NCI-H187 (cell line): ENCODE data around the gene FRMD4A.

Experiments
- DNase-seq, 2 experiments: peaks; one replicate each; lab custom pipeline; 2025; lab: John Stamatoyannopoulos, UW

The FRMD4A gene

GRCh38 chr10:13816195-13816925, 514.4 kb downstream of the FRMD4A start:
- DNase-seq, result no peak

GRCh38 chr10:13815756-13816155, 515.0 kb downstream of the FRMD4A start:
- no peak for DNase-seq

DNA sequence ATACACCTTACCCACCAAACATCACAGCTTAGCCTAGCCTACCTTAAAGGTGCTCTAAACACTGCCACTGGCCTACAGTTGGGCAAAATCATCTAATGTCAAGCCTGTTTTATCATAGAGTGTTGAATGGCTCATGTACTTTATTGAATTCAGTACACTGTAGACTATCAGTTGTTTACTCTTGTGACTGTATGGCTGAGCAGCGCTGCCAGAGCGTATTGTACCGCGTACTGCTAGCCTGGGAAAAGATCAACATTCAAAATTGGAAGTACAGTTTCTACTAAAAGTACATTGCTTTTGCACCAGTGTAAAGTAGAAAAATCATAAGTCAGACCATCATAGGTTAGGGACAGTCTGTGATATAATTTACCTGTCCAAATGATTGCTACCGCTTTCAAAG, 517.2 kb downstream of the FRMD4A start:
- no peak for DNase-seq

- no peak for DNase-seq
These were observed 517.9 kb downstream of the FRMD4A start for GRCh38 chr10:13812804-13813203.

DNA sequence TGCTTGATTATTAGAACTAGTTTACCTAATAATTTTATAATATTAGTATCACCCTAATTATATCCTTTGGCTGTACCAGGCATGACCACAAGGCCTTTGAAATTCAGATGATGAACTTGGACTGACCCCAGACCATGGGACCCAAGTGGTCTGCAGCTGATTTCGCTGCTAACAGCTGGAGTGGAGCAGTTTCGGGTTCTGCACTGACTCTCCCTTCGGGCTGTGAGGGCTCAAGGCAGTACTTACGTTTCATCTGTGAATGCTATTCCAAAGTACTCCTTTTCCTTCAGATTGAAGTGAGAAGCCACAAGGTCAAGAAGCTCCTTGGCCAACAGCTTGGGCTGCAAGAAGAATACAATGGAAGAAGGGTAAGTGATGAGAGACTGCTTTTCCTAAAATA, 520.2 kb downstream of the FRMD4A start:
- DNase-seq, result no peak

- no peak for DNase-seq
These were observed 521.3 kb downstream of the FRMD4A start for GRCh38 chr10:13809427-13809826.

- DNase-seq, result no peak
These were observed 522.0 kb downstream of the FRMD4A start for GRCh38 chr10:13808556-13809391.

- no peak for DNase-seq
These were observed 524.3 kb downstream of the FRMD4A start for GRCh38 chr10:13806419-13806818.

GRCh38 chr10:13803566-13804554, 526.9 kb downstream of the FRMD4A start:
- DNase-seq, result no peak

DNA sequence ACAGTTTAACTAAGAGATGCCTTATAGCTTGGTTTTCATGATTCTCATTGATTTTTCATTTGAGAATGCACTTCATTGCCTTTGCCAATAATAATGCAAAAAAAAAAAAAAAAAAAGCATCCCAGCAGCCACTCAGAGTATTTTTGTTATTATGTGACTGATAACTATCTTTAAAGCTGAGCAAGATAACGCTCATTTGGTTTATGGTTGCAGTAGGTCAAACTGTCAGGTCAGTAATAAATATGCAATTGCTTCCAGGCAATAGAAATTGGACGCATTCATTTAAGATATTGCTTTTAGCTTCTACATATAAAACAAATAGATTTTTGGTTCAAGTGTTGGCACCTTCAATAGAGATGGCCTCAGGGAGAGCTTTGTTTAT, 528.8 kb downstream of the FRMD4A start:
- no peak for DNase-seq

- DNase-seq, result no peak
These were observed 529.4 kb downstream of the FRMD4A start for GRCh38 chr10:13801156-13801906.

GRCh38 chr10:13797164-13797563, 533.6 kb downstream of the FRMD4A start:
- DNase-seq, result no peak

DNA sequence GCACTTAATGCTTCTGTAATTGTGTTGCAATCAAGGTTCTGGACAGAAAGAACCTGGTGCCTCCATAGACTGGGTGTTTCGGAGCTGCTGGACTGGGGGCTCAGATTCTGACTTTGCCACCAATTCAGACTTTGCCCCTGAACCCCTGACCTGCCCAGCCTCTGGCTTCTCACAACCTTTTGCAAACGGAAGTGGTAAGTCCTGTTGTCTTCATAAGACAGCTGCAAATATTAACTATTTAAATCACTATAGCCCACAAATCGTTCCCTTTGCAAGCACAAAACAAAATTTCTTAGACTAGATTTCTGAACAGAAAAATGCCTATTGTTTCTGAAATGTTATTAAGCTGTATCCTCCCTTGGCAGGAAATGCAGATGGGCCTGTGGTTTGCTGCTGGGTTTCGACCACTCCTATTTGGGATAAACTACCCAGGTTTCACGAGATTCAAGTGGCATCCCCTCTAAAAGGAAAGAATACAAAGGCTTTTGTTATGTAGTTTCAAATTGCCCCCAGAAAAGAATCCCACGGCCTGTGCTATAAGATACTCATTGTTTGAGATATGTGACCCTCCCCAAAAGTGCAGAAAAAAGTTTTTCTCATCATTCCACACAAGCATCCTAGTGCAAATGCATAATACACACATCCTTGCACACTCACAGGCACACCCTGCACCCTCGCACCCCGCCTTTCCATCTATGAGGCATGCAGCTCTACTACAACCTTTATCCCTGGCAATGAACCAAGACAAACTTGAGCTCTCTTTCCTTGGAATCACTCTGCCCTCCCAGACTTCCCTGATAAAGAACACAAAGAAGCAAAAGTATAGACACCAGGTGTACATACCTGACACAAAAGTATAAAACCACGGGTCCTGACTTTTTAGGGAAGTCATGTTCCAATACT, 534.8 kb downstream of the FRMD4A start:
- DNase-seq, result no peak

GRCh38 chr10:13794992-13795612, 535.6 kb downstream of the FRMD4A start:
- DNase-seq, result peak; percentile 67 to 79

DNA sequence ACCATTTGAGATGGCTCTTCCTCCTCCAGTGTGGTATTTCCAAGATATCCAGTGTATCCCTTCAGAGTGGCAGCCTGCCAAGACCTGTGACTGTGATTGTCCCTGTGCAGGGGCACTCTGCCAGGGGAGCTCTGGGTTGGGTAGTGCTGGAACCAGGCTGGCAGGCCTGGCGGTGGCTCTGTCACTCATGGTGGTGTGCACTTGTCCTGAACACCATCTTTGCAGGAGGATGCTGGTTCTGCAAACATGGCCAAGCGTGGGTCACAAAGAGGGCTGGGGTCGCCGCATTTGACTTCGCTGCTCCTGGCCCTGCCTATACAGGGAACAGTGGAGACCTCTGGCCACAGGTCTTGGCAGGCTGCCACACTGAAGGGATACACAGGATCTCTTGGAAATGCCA, 538.7 kb downstream of the FRMD4A start:
- DNase-seq, result no peak

DNA sequence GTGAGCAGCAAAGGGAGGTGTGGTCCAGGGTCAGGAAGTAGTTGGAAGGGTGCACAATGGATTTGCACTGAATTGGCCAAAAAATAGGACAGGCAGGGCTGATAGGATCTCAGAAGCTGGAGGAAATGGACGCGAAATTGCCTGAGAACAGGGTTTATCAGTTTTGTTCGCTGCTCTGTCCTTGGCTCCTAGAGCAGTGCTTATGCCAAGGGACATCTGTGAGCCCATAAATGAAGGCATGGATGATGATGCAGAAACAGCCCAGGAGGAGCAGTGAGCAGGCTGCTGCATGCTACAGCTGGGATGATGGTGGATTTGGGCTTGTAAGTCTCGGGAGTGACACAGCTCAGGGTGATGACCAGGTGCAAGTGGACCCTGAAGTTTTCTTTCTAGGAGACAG, 539.2 kb downstream of the FRMD4A start:
- DNase-seq, result no peak

GRCh38 chr10:13790196-13790595, 540.5 kb downstream of the FRMD4A start:
- DNase-seq, result no peak

DNA sequence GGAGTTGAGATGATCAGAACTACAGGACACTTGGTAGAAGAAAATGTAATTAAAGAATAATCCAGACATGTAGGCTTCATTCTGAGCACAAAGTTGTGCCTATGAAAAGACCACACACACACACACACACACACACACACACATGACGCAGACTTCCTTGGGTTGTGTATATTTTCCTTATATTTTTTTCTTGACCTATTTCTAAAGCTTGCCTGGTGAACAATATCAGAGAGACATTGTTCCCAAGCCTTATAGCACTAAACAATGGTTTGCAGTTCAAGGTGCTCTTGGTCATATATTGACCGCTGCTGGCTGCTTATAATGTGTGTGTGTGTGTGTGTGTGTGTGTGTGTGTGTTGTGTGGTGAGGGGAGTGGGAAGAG, 541.3 kb downstream of the FRMD4A start:
- DNase-seq, result no peak

GRCh38 chr10:13788711-13789447, 541.8 kb downstream of the FRMD4A start:
- no peak for DNase-seq

- DNase-seq, result no peak
These were observed 542.5 kb downstream of the FRMD4A start for GRCh38 chr10:13788320-13788600.
